Stimulated activated CD4-positive, alpha-beta T cell treated with anti-CD3 and anti-CD28 coated beads, Interleukin-12 subunit alpha, Interleukin-12 subunit beta, amount 100 ng/mL, for 48 hours (primary cell): ENCODE data around the gene ACSF2.
"Not testable (repeated sequence)": the region's sequence is repeated elsewhere in the genome, so short reads cannot be mapped to it uniquely, and the experiment has no call there.

Experiments used
- DNase-seq, 3 donors: peaks; one replicate each; pipeline ENCODE4 v3.0.0-alpha.2; 2020; ENCODE audit warnings: low read depth in 2 of 3, low spot score in 1 of 3

Gene ACSF2

DNA sequence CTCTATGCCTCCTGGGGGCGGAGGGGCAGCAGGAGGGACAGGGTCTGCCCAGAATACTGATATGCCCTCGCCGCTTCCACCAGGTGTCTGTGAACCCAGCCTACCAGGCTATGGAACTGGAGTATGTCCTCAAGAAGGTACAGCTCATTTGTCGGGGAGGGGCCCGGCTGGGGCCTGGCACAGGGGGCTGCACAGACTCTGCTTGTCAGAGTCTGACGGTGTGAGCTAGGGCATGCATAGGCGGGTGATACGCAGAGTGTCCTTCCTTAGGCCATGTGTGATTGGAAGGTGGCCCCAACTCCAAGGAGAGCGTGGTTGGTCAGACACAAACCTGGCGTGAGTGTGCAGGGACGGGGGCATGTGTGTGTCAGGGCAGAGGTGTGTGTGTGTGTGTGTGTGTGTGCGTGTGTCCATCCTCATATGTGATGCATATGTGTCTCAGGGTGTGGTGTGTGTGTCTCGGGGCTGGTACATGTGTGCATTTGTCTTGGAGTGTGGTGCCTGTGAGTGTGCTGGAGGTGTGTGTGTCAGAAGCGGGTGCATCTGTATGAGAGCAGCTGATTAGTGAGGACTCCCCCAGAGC is 35.6 kb downstream of the ACSF2 start:
- DNase-seq: no peak

- DNase-seq: no peak
These were observed 36.4 kb downstream of the ACSF2 start for GRCh38 chr17:50462446-50462845.

DNA sequence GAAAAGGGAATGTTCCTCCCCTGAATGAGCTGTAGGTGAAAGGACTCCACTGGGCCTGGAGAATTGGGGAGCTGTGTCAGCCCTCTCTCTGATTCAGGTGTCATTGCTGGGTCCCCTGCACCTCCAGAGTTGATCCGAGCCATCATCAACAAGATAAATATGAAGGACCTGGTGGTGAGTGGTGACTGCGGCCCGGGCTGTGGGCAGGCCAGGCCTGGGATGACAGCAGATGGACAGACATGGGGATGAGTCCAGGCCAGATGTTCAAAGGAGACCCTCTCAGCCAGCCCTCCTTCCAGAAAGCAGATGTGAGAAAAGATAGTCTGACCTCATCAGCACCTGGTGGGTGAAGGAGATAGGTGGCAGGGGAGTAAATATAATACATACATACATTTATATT is 38.1 kb downstream of the ACSF2 start:
- no peak for DNase-seq

- no peak for DNase-seq
These were observed 38.7 kb downstream of the ACSF2 start for GRCh38 chr17:50464736-50465135.

GRCh38 chr17:50465171-50465570 is 39.2 kb downstream of the ACSF2 start:
- DNase-seq: no peak

DNA sequence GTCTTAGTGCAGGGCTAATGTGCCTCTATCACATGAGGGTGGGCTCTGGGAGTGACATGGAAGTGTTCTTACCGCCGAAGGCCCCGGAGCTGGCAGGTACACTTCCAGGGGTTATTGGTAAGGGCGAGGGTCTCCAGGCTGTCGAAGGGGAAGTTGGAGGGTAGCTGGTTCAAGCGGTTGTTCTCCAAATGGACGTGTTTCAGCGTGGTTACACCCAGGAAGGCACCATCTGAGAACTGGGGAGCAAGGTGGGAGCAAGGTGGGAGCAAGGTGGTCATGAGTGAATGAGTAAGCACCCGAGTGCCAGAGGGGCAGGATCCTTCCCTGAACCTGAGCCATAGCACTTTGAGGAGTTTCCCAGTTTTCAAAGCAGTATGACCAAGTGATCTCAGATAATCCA is 39.6 kb downstream of the ACSF2 start:
- DNase-seq: no peak

- no peak for DNase-seq
These were observed 40.5 kb downstream of the ACSF2 start for GRCh38 chr17:50466371-50467113.

DNA sequence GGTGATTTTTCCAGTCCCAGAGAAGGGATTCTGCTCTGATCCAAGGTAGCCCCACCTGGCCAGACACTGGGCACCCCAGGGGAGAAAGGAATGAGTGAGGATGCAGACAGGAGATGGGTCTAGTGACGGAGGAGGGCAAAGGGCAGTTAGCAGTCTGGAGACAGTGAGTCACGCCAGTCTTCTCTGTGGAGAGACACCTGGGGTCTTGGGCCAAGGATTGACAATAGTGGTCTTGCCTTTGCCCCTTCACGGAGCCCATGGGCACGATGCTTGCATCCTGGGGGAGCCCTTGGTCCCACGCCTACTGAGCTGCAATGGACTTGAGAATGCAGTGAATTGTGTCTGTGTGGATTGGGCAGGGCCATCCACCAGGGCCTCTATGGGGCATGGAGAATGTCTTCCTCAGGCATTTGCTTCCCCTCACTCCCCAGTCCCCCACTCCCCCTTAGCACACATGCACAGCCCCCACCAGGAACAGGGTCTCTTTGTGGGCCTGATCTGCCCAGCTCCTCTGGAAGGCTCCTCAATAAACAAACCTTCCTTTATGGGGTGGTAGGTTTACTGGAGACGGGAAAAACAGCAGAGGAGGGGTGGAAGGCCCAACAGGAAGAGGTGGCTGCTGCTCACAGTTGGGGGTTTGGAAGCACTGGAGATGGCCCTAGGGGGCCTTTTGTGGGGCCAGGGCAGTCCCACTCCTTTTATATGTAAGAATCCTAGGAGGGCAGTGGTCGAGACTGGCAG is 41.3 kb downstream of the ACSF2 start:
- DNase-seq: no peak

- DNase-seq: no peak
These were observed 41.9 kb downstream of the ACSF2 start for GRCh38 chr17:50467855-50468303.

- no peak for DNase-seq
These were observed 42.5 kb downstream of the ACSF2 start, which contains the start of gene CHAD for GRCh38 chr17:50468304-50469207. Gene CHAD, minus strand, starts transcription at chr17:50468880. Its CDS starts 67 bp downstream, at chr17:50468813.

GRCh38 chr17:50469208-50469605 is 43.2 kb downstream of the ACSF2 start:
- no peak for DNase-seq

DNA sequence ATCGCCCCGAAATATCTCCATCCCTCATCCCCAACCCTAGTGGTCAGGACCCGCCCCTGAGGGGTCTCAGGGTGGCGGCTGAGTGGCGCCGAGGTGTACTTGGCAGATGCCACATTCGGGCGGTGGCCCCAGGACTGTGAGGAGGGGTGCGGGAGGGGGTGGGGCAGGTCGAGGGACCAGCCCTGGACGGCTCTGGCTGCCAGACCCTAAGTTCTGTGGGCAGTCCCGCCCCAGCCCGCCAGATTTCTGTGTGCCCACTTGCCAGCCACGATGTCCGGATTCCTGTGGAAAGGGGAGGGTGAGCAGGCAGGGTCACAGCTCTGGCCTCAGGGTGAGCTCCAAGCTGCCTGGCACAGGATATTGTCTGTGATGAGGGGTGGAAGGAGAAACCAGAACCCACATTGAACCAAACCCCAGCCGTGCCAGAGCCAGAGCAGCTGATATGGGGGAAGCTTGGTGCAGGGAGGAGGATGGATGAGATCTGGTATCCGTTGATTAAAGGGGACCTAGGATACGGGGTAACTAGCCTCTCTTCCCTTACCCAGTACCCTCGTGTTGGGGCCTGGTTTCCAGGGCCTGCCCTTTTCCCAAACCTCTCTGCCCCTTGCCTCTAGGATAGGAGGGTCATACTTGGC is 43.8 kb downstream of the ACSF2 start:
- no peak for DNase-seq

GRCh38 chr17:50470426-50470825 is 44.4 kb downstream of the ACSF2 start:
- no peak for DNase-seq

DNA sequence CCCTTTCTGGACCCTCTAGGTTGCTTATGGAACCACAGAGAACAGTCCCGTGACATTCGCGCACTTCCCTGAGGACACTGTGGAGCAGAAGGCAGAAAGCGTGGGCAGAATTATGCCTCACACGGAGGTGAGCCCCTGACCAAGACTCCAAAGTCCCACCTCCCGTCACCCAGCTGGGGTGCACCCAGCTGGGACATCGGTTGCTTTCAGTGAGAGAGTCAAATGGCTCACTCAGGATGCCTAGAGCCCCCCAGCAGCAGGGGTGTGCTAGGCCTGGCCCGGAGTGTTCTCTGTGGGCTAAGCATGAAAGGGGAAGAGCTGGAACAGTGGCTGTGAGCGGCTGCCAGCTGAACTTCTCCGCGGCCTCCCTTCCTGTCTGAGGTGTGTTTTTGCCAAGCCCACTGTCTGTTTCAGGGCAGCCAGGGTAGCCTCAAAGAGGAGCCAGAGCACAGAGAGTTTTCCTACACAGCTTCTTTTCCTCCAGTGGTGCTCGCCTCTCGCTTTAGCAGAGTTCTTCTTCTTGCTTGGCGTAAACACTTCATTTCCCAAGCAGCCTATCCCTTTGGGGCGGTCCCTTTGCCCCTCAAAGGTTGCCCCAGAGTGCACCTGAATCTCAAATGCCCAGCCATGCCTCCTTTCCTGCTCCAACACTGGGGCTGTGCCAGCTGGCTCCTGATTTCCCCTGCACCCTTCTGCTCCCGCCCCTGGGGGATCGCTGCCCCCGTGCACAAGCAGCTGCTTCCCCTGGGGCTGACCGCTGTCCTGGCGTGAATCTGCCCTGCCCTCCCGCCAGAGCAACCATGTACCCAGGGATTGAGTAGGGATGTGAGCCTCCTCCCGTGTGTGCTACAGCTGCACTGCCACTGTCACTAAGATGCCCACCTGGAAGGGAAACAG is 45.2 kb downstream of the ACSF2 start:
- DNase-seq: no peak

GRCh38 chr17:50472286-50472685 is 46.3 kb downstream of the ACSF2 start:
- DNase-seq: no peak

DNA sequence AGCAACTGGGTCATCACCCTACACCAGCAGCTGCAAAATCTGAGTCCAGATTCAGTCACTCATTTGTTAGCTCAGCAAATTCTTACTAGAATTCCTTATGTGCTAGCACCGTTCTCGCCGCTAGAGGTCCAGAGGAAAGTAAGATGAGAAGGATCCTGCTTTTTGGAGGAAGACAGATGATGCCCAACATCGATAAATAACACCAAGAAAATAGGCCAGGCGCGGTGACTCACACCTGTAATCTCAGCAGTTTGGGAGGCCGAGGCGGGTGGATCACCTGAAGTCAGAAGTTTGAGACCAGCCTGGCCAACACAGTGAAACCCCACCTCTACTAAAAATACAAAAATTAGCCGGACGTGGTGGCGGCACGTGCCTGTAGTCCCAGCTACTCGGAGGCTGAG is 46.7 kb downstream of the ACSF2 start:
- not testable (repeated sequence) for DNase-seq

DNA sequence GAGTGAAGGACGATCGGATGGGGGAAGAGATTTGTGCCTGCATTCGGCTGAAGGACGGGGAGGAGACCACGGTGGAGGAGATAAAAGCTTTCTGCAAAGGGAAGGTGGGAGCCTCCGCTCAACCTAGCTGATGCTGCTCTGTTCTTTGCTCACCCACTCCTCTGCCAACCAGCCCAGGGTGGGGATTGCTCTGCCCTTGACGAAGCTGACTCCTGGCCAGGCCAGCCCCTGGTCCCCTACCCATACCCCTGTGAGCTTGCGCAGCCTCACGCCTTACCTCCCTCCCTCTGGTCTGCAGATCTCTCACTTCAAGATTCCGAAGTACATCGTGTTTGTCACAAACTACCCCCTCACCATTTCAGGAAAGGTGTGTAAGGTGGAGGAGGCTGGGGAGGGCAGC is 47.9 kb downstream of the ACSF2 start:
- DNase-seq: no peak

DNA sequence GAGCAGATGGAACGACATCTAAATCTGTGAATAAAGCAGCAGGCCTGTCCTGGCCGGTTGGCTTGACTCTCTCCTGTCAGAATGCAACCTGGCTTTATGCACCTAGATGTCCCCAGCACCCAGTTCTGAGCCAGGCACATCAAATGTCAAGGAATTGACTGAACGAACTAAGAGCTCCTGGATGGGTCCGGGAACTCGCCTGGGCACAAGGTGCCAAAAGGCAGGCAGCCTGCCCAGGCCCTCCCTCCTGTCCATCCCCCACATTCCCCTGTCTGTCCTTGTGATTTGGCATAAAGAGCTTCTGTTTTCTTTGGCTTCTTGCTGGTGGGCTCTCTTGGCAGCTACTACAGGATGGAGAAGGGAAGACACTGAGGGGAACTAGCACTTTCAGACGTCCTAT is 48.5 kb downstream of the ACSF2 start:
- DNase-seq: no peak

- DNase-seq: no peak
These were observed 49.3 kb downstream of the ACSF2 start for GRCh38 chr17:50475362-50475761.
